ENCODE results near the gene TSC22D3.
"Not testable (repeated sequence)": the region's sequence is repeated elsewhere in the genome, so short reads cannot be mapped to it uniquely, and the experiment has no call there.

DNA sequence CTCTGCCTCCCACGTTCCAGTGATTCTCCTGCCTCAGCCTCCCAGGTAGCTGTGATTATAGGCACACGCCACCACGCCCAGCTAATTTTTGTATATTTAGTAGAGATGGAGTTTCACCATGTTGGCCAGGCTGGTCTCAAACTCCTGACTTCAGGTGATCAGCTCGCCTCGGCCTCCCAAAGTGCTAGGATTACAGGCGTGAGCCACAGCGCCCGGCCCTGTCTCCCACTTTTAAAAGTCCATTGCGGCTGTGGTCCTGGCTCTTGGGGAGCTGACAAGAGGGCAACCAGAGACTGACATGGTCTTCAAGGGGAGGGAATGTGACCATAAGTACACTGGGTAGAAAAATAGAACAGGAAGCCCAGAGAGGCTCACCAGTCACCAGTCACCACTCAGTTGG is 104.3 kb downstream of the TSC22D3 start:
- TF ChIP-seq, protein P1, sequence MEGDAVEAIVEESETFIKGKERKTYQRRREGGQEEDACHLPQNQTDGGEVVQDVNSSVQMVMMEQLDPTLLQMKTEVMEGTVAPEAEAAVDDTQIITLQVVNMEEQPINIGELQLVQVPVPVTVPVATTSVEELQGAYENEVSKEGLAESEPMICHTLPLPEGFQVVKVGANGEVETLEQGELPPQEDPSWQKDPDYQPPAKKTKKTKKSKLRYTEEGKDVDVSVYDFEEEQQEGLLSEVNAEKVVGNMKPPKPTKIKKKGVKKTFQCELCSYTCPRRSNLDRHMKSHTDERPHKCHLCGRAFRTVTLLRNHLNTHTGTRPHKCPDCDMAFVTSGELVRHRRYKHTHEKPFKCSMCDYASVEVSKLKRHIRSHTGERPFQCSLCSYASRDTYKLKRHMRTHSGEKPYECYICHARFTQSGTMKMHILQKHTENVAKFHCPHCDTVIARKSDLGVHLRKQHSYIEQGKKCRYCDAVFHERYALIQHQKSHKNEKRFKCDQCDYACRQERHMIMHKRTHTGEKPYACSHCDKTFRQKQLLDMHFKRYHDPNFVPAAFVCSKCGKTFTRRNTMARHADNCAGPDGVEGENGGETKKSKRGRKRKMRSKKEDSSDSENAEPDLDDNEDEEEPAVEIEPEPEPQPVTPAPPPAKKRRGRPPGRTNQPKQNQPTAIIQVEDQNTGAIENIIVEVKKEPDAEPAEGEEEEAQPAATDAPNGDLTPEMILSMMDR (conservative IDR thresholded peaks at IDR 0.05): not testable (repeated sequence)
- not testable (repeated sequence) for TF ChIP-seq ZFX (IDR thresholded peaks at IDR 0.05)
